Fibroblast of the aortic adventitia (primary cell): ENCODE results near the gene SESN2. TPM values are rescaled to one million over a fixed set of nuclear protein-coding genes. Genes with fewer than 3 reads are reported as not detected.

Experiments used
- DNase-seq: peaks from one replicate; pipeline ENCODE4 v3.0.0-alpha.2; 2010; ENCODE audit warnings: low read depth
- H3K4me3 ChIP-seq: 2 replicates; pipeline ENCODE4 v1.5.1; 2011; ENCODE audit warnings: low read depth, mild to moderate bottlenecking, control low read depth, low read length, moderate library complexity
- total RNA-seq: library from RNA; depleted of rRNA; stranded (reverse); fragments of >200 nt; gene quantifications from 2 replicates; pipeline ENCODE4 v1.2.3, GENCODE V29; 2012; ENCODE audit warnings: low replicate concordance
- TF ChIP-seq, protein P1 (sequence below): IDR thresholded peaks from 2 replicates; pipeline ENCODE4 v1.5.1; 2011; ENCODE audit warnings: mild to moderate bottlenecking, low read length, control low read depth, inconsistent platforms; ENCODE audit not compliant: insufficient read depth

Gene SESN2
- total RNA-seq, 1 donor: 47.4 TPM

DNA sequence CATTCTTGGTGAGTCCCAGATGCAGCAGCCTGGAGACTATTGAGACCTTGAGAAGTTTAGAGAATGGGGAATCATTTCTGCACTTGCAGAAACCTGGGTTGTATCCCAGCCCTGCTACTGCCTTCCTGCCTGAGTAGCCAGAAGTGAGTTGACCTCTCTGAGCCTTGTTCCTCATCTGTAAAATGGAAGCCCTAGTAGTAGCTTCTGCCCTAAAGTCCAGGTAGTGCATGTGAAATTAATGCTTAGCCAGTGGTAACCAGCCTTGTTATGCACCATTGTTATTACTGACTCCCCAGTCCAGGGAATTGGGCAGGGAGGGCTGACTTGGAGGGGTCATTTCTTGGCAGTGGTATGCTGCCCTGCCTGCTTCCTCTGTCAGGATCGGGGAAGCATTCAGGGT is 5.6 kb downstream of the SESN2 start:
- TF ChIP-seq, protein P1, sequence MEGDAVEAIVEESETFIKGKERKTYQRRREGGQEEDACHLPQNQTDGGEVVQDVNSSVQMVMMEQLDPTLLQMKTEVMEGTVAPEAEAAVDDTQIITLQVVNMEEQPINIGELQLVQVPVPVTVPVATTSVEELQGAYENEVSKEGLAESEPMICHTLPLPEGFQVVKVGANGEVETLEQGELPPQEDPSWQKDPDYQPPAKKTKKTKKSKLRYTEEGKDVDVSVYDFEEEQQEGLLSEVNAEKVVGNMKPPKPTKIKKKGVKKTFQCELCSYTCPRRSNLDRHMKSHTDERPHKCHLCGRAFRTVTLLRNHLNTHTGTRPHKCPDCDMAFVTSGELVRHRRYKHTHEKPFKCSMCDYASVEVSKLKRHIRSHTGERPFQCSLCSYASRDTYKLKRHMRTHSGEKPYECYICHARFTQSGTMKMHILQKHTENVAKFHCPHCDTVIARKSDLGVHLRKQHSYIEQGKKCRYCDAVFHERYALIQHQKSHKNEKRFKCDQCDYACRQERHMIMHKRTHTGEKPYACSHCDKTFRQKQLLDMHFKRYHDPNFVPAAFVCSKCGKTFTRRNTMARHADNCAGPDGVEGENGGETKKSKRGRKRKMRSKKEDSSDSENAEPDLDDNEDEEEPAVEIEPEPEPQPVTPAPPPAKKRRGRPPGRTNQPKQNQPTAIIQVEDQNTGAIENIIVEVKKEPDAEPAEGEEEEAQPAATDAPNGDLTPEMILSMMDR: no peak
- DNase-seq: no peak
- peak overlapping the region; percentile 47 for H3K4me3 ChIP-seq

- H3K4me3 ChIP-seq: peak overlapping the region; percentile 26
- TF ChIP-seq, protein P1: no peak
- DNase-seq: no peak
These were observed 6.3 kb downstream of the SESN2 start for GRCh38 chr1:28265577-28265976.

DNA sequence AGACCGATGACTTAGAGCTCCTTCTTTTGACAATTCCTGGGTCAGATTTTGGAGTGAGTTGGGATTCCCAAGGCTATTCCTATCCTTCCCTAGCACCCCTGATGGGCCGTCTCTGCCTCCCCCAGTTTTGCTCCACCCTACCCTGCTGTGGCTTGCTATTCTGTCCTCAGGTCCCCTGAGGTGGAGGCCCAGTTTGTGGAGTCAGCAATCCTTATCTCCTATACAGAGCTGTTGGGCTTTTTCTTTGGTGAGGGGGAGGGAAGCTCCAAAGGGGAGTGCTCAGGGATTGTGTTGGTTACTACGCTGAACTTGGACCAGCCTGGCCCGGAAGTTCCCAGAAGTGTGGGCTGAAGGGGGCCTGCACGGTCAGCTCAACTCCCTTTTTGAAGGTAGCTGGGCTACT is 7.6 kb downstream of the SESN2 start:
- TF ChIP-seq, protein P1: no peak
- DNase-seq: no peak
- peak overlapping the region; percentile 45 for H3K4me3 ChIP-seq

GRCh38 chr1:28267633-28268032 is 8.3 kb downstream of the SESN2 start:
- DNase-seq: no peak
- H3K4me3 ChIP-seq: no peak overlapping the region
- TF ChIP-seq, protein P1: no peak

DNA sequence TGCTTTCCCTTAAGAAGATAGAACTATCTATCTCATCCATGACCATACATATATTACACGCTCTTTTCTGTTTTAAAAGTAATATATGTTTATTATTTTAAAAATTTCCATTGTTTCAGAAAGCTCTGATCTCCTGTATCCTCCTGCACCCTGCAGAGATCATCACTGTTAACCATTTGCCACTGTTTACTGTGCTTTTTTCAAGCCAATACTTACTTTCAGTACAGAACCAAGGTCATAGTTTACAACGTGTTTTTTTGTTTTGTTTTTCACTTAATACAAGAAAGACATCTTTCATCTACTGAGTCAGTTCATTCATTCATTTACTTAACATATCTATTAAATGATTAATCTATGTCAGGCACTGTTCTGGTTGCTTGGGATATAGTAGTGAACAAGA is 10.2 kb downstream of the SESN2 start:
- TF ChIP-seq, protein P1: no peak
- no peak overlapping the region for H3K4me3 ChIP-seq
- no peak for DNase-seq

DNA sequence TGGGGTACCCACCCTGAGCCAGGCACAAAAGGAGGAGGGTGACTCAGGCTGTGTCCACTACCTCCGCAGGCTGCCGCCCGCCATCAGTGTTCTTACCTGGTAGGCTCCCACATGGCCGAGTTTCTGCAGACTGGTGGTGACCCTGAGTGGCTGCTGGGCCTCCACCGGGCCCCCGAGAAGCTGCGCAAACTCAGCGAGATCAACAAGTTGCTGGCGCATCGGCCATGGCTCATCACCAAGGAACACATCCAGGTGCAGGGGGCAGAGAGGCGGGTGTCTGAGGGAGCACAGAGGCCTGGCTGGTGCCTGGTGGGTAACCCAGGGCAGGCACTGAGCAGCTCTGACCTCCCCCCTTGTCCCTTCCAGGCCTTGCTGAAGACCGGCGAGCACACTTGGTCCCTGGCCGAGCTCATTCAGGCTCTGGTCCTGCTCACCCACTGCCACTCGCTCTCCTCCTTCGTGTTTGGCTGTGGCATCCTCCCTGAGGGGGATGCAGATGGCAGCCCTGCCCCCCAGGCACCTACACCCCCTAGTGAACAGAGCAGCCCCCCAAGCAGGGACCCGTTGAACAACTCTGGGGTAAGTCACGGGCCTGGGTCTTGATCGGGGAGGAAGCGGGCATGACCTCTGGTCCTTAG is 13.0 kb downstream of the SESN2 start:
- TF ChIP-seq, protein P1: no peak
- no peak overlapping the region for H3K4me3 ChIP-seq
- DNase-seq: no peak
